Stimulated activated CD4-positive, alpha-beta T cell treated with anti-CD3 and anti-CD28 coated beads, Interleukin-12 subunit alpha, Interleukin-12 subunit beta, amount 100 ng/mL, for 24 hours (primary cell): ENCODE results near the gene ZNF431.
A peak's percentile ranks its signal among the peaks of the same experiment; 100 is the strongest.
"Not testable (repeated sequence)": the region's sequence is repeated elsewhere in the genome, so short reads cannot be mapped to it uniquely, and the experiment has no call there.

Experiments
- DNase-seq, 2 experiments: peaks; one replicate each; pipeline ENCODE4 v3.0.0-alpha.2; 2020; ENCODE audit warnings: low read depth in 2 of 2

The ZNF431 gene

GRCh38 chr19:21141787-21142464, at the start of gene ZNF431:
Gene ZNF431, plus strand, starts transcription at chr19:21142040. Its CDS starts 144 bp downstream, at chr19:21142184.
- peak; percentile 78 to 82 for DNase-seq

GRCh38 chr19:21092109-21092508, 49.7 kb upstream of the ZNF431 start:
- no peak for DNase-seq

- DNase-seq: no peak
Measured at GRCh38 chr19:21094347-21095025, 47.4 kb upstream of the ZNF431 start.

GRCh38 chr19:21098291-21098690, 43.5 kb upstream of the ZNF431 start:
- DNase-seq: no peak

GRCh38 chr19:21101521-21102242, 40.2 kb upstream of the ZNF431 start:
- no peak for DNase-seq

GRCh38 chr19:21109116-21109515, 32.7 kb upstream of the ZNF431 start:
- DNase-seq: no peak

GRCh38 chr19:21110183-21110582, 31.7 kb upstream of the ZNF431 start:
- no peak for DNase-seq

GRCh38 chr19:21115430-21115829, 26.4 kb upstream of the ZNF431 start:
- DNase-seq: no peak

- DNase-seq: no peak
Measured at GRCh38 chr19:21117041-21117907, 24.6 kb upstream of the ZNF431 start.

- no peak for DNase-seq
Measured at GRCh38 chr19:21126078-21126477, 15.8 kb upstream of the ZNF431 start.

GRCh38 chr19:21127001-21127400, 14.8 kb upstream of the ZNF431 start:
- DNase-seq: no peak

GRCh38 chr19:21127898-21128297, 13.9 kb upstream of the ZNF431 start:
- no peak for DNase-seq

GRCh38 chr19:21128901-21129698, 12.7 kb upstream of the ZNF431 start:
- no peak for DNase-seq

- DNase-seq: no peak
Measured at GRCh38 chr19:21130097-21130775, 11.6 kb upstream of the ZNF431 start.

GRCh38 chr19:21133633-21134032, 8.2 kb upstream of the ZNF431 start:
- DNase-seq: no peak

- no peak for DNase-seq
Measured at GRCh38 chr19:21134934-21135366, 6.9 kb upstream of the ZNF431 start.

GRCh38 chr19:21135433-21135832, 6.4 kb upstream of the ZNF431 start:
- DNase-seq: no peak

- no peak for DNase-seq
Measured at GRCh38 chr19:21138130-21138529, 3.7 kb upstream of the ZNF431 start.

- DNase-seq: not testable (repeated sequence)
Measured at GRCh38 chr19:21141006-21141405, 834 bp upstream of the ZNF431 start.

GRCh38 chr19:21143428-21143827, 1.6 kb downstream of the ZNF431 start:
- no peak for DNase-seq
